Endothelial cell of umbilical vein (primary cell): ENCODE results near the gene ALDH1A2.

Source experiments
- EZH2 ChIP-seq: IDR thresholded peaks from 2 replicates; pipeline ENCODE4 v1.6.1; 2012; ENCODE audit warnings: borderline replicate concordance, low read depth, mild to moderate bottlenecking, moderate library complexity, low read length, inconsistent platforms; ENCODE audit not compliant: severe bottlenecking
- JUN ChIP-seq: IDR thresholded peaks from 2 replicates; pipeline ENCODE4 v1.6.1; 2011; ENCODE audit warnings: borderline replicate concordance, low read depth; ENCODE audit not compliant: insufficient read length, insufficient read depth
- MYC ChIP-seq: IDR thresholded peaks from one replicate; pipeline ENCODE4 v1.6.1; 2011; ENCODE audit warnings: mild to moderate bottlenecking, low read depth, low read length
- POLR2A ChIP-seq: IDR thresholded peaks from 2 replicates; pipeline ENCODE4 v1.6.1; 2012; ENCODE audit warnings: low read depth, mild to moderate bottlenecking, control low read depth, low read length
- POLR2AphosphoS5 ChIP-seq: IDR thresholded peaks from 2 replicates; pipeline ENCODE4 v1.6.1; 2012; ENCODE audit warnings: low read depth, mild to moderate bottlenecking, control low read depth, low read length, moderate library complexity; ENCODE audit not compliant: insufficient read depth
- TF ChIP-seq, protein P1 (sequence below), 2 donors: IDR thresholded peaks; 1 replicate in 1 of 2; 2 replicates in 1 of 2; pipeline ENCODE4 v1.5.1; 2011; ENCODE audit warnings: low read length in 2 of 2, mild to moderate bottlenecking in 2 of 2, moderate library complexity in 2 of 2, control low read depth in 1 of 2, inconsistent platforms in 1 of 2, low read depth in 1 of 2; ENCODE audit not compliant: insufficient read depth in 1 of 2; ENCODE audit errors: extremely low read depth in 1 of 2

DNA sequence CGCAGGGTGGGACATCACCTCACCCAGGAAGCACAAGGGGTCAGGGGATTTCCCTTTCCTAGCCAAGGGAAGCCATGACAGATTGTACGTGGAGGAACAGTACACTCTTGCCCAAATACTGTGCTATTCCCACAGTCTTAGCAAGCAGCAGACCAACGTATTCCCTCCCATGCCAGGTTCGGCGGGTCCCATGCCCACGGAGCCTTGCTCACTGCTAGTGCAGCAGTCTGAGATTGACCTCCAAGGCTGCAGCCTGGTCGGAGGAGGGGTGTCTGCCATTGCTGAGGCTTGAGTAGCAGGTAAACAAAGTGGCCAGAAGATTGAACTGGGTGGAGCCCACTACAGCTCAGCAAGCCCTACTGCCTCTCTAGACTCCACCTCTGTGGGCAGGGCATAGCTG, 39.0 kb downstream of the ALDH1A2 start:
- TF ChIP-seq, protein P1, sequence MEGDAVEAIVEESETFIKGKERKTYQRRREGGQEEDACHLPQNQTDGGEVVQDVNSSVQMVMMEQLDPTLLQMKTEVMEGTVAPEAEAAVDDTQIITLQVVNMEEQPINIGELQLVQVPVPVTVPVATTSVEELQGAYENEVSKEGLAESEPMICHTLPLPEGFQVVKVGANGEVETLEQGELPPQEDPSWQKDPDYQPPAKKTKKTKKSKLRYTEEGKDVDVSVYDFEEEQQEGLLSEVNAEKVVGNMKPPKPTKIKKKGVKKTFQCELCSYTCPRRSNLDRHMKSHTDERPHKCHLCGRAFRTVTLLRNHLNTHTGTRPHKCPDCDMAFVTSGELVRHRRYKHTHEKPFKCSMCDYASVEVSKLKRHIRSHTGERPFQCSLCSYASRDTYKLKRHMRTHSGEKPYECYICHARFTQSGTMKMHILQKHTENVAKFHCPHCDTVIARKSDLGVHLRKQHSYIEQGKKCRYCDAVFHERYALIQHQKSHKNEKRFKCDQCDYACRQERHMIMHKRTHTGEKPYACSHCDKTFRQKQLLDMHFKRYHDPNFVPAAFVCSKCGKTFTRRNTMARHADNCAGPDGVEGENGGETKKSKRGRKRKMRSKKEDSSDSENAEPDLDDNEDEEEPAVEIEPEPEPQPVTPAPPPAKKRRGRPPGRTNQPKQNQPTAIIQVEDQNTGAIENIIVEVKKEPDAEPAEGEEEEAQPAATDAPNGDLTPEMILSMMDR (IDR thresholded peaks at IDR 0.05; ENCODE audit: extremely low read depth in 1 of 2, insufficient read depth in 1 of 2, low read depth in 1 of 2, low read length in 2 of 2), result no peak
- TF ChIP-seq MYC (no peak), EZH2 (no peak), POLR2AphosphoS5 (no peak), POLR2A (no peak), JUN (no peak)
